Trophoblast cell (in vitro differentiated cells and primary cell): Measurements from ENCODE around the gene HRH4.

ENCODE experiments used
- DNase-seq, 2 donors: peaks; one replicate each; pipeline ENCODE4 v3.0.0-alpha.2; 2016
- H2AFZ ChIP-seq: 2 replicates; pipeline ENCODE4 v1.6.1; 2013; ENCODE audit warnings: low read length, moderate library complexity, mild to moderate bottlenecking; ENCODE audit not compliant: insufficient read depth, poor library complexity
- H2AK5ac ChIP-seq: 2 replicates; pipeline ENCODE4 v1.6.1; 2013; ENCODE audit warnings: mild to moderate bottlenecking, low read length
- H2BK120ac ChIP-seq: 2 replicates; pipeline ENCODE4 v1.6.1; 2013; ENCODE audit warnings: low read length, mild to moderate bottlenecking, moderate library complexity; ENCODE audit not compliant: insufficient read depth, poor library complexity
- H2BK12ac ChIP-seq: 2 replicates; pipeline ENCODE4 v1.6.1; 2013; ENCODE audit warnings: mild to moderate bottlenecking, low read length, moderate library complexity
- H2BK5ac ChIP-seq: 2 replicates; pipeline ENCODE4 v1.6.1; 2013; ENCODE audit warnings: low read length, low read depth, moderate library complexity, mild to moderate bottlenecking; ENCODE audit not compliant: poor library complexity
- H3K14ac ChIP-seq: 2 replicates; pipeline ENCODE4 v1.6.1; 2013; ENCODE audit warnings: mild to moderate bottlenecking, low read length
- H3K18ac ChIP-seq: 2 replicates; pipeline ENCODE4 v1.6.1; 2013; ENCODE audit warnings: mild to moderate bottlenecking, low read length
- H3K23ac ChIP-seq: 2 replicates; pipeline ENCODE4 v1.6.1; 2013; ENCODE audit warnings: low read length
- H3K27ac ChIP-seq: 2 replicates; pipeline ENCODE4 v1.5.1; 2013; ENCODE audit warnings: low read depth, mild to moderate bottlenecking, inconsistent platforms, low read length, moderate library complexity
- H3K27me3 ChIP-seq: 2 replicates; pipeline ENCODE4 v1.6.1; 2013; ENCODE audit warnings: inconsistent platforms, mild to moderate bottlenecking, low read length, moderate library complexity; ENCODE audit not compliant: insufficient read depth
- H3K36me3 ChIP-seq, 2 experiments: 1 replicate in 1 of 2; 2 replicates in 1 of 2; pipeline ENCODE4 v1.6.1; 2013; ENCODE audit warnings: low read length in 2 of 2, mild to moderate bottlenecking in 2 of 2, moderate library complexity in 1 of 2; ENCODE audit not compliant: insufficient read depth in 2 of 2, control insufficient read depth in 1 of 2
- H3K4ac ChIP-seq: 2 replicates; pipeline ENCODE4 v1.6.1; 2013; ENCODE audit warnings: low read depth, mild to moderate bottlenecking, low read length, moderate library complexity
- H3K4me1 ChIP-seq, 2 experiments: 1 replicate in 1 of 2; 2 replicates in 1 of 2; pipeline ENCODE4 v1.6.1; 2013; ENCODE audit warnings: low read length in 2 of 2, mild to moderate bottlenecking in 2 of 2, moderate library complexity in 1 of 2; ENCODE audit not compliant: insufficient read depth in 2 of 2, control insufficient read depth in 1 of 2
- H3K4me2 ChIP-seq: 2 replicates; pipeline ENCODE4 v1.6.1; 2013; ENCODE audit warnings: inconsistent platforms, mild to moderate bottlenecking, low read length, moderate library complexity
- H3K4me3 ChIP-seq: 2 replicates; pipeline ENCODE4 v1.5.1; 2013; ENCODE audit warnings: mild to moderate bottlenecking, low read depth, low read length, inconsistent platforms
- H3K79me1 ChIP-seq: one replicate; pipeline ENCODE4 v1.6.1; 2013; ENCODE audit warnings: low read length
- H3K79me2 ChIP-seq: 2 replicates; pipeline ENCODE4 v1.6.1; 2013; ENCODE audit warnings: low read length, mild to moderate bottlenecking; ENCODE audit not compliant: control insufficient read depth, insufficient read depth, poor library complexity
- H3K9ac ChIP-seq: 2 replicates; pipeline ENCODE4 v1.6.1; 2013; ENCODE audit warnings: mild to moderate bottlenecking, low read length
- H3K9me3 ChIP-seq: 2 replicates; pipeline ENCODE4 v1.6.1; 2013; ENCODE audit warnings: low read depth, mild to moderate bottlenecking, control low read depth, inconsistent platforms, low read length; ENCODE audit not compliant: insufficient read depth
- H4K12ac ChIP-seq: 2 replicates; pipeline ENCODE4 v1.6.1; 2013; ENCODE audit warnings: low read depth, mild to moderate bottlenecking, low read length, moderate library complexity
- H4K8ac ChIP-seq: 2 replicates; pipeline ENCODE4 v1.6.1; 2013; ENCODE audit warnings: low read depth, mild to moderate bottlenecking, low read length, moderate library complexity
- H4K91ac ChIP-seq: one replicate; pipeline ENCODE4 v1.6.1; 2013; ENCODE audit warnings: low read depth, mild to moderate bottlenecking, low read length, moderate library complexity
- WGBS: extraction: QIAGEN DNeasy Blood & Tissue Kit; methylation state at CpG from one replicate; pipeline ENCODE4 v1.1.7; 2013; ENCODE audit warnings: missing lambda C conversion rate; ENCODE audit not compliant: insufficient read length, insufficient coverage; ENCODE audit errors: extremely low coverage; 5-methylcytosine and 5-hydroxymethylcytosine counted together

Gene HRH4

DNA sequence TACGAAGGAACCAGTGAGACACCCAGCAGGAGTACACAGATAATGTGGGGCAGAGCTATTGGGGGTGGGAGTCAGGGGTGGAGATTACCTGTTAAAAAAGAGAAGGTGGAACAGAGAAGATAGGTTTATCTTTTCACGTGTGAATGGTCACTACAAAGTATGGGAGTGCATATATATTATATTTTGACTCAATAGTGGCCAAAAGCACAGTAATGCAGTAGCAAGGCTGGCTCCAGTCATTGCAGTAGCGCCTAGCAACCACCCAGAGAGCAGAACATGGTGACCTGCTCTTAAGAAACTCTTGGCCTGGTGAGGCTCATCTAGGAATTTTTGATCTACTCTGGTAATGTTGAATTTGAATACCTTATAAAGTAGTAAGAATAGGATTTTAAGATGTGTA lies 33.0 kb upstream of the HRH4 start:
- H2BK5ac ChIP-seq, result no peak overlapping the region
- H2AFZ ChIP-seq, result no peak overlapping the region
- no peak overlapping the region for H2BK12ac ChIP-seq
- H3K27ac ChIP-seq, result no peak overlapping the region
- peaks cover 0 to 1% of the 10 kb centered on the region in 2 experiments for H3K36me3 ChIP-seq
- peaks cover 9% of the 10 kb centered on the region for H3K79me1 ChIP-seq
- H3K4me3 ChIP-seq, result no peak overlapping the region
- H3K14ac ChIP-seq, result no peak overlapping the region
- peaks cover 9% of the 10 kb centered on the region for H3K79me2 ChIP-seq
- H3K4me2 ChIP-seq, result peak overlapping the region; percentile 64
- H3K4ac ChIP-seq, result no peak overlapping the region
- no peaks in the 10 kb centered on the region for H3K27me3 ChIP-seq
- H4K12ac ChIP-seq, result no peak overlapping the region
- DNase-seq, result peak in 1 of 2 donors; percentile 3
- no peak overlapping the region for H2BK120ac ChIP-seq
- H3K4me1 ChIP-seq, result no peaks in the 10 kb centered on the region
- no peak overlapping the region for H3K23ac ChIP-seq
- H4K91ac ChIP-seq, result no peak overlapping the region
- H3K18ac ChIP-seq, result no peak overlapping the region
- no CpG with 5 or more reads among the region's 3 CpGs for WGBS
- no peaks in the 10 kb centered on the region for H3K9me3 ChIP-seq
- no peak overlapping the region for H4K8ac ChIP-seq
- no peak overlapping the region for H2AK5ac ChIP-seq
- H3K9ac ChIP-seq, result no peak overlapping the region

DNA sequence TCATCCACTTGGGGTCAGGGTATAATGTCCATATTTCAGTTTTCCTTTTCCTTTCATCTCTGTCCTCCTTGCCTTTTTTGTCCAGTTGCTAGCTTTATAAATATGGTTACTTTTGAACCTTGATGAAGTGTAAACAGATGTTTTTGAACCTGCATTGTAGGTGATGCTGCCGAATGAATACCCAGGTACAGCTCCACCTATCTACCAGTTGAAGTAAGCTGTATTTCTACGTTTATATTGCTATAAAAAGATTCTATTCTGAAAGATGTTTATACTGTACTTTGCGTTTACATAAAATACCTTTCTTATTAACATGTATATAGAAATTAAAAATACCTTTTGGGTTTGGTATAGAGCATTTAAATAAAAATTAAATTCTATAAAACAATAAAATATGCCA lies 31.7 kb upstream of the HRH4 start:
- Histone ChIP-seq H3K27me3 (no peaks in the 10 kb centered on the region), H4K8ac (no peak overlapping the region), H3K4me1 (no peaks in the 10 kb centered on the region), H2BK12ac (no peak overlapping the region), H3K9me3 (no peaks in the 10 kb centered on the region), H4K91ac (no peak overlapping the region), H3K27ac (no peak overlapping the region), H3K14ac (no peak overlapping the region), H2AFZ (no peak overlapping the region), H3K4me2 (no peak overlapping the region), H2AK5ac (no peak overlapping the region), H2BK5ac (no peak overlapping the region), H3K4ac (no peak overlapping the region), H2BK120ac (no peak overlapping the region), H3K79me1 (peaks cover 9% of the 10 kb centered on the region), H3K9ac (no peak overlapping the region), H3K36me3 (peaks cover 0 to 1% of the 10 kb centered on the region in 2 experiments), H3K23ac (no peak overlapping the region), H3K4me3 (no peak overlapping the region), H3K18ac (no peak overlapping the region), H4K12ac (no peak overlapping the region), H3K79me2 (peaks cover 9% of the 10 kb centered on the region)
- DNase-seq, result peak in 1 of 2 donors; percentile 3
- WGBS, result no CpG with 5 or more reads among the region's 3 CpGs

DNA sequence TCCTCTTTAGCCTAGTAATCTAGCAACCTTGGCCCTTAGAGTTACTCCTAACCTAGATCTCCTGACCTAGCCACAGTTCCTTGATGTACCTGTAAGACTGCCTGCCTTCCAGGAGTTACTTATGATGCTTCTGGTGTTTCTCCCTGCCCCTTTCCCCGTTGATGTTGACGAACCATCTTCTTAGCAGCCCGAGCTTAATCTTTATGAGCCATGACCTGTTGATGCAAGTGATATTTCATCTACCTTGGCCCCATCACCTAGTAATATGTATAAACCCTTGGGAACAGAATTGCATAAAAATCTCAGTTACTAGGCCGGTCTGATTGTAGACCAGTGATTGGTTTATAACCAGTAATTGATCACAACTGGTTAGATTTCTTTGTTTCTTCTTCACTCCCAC lies 31.2 kb upstream of the HRH4 start:
- H3K36me3 ChIP-seq, result peaks cover 0 to 1% of the 10 kb centered on the region in 2 experiments
- H3K4me3 ChIP-seq, result no peak overlapping the region
- H3K18ac ChIP-seq, result no peak overlapping the region
- no peak overlapping the region for H3K4me2 ChIP-seq
- H3K9ac ChIP-seq, result no peak overlapping the region
- no CpG with 5 or more reads among the region's 4 CpGs for WGBS
- no peak overlapping the region for H4K8ac ChIP-seq
- no peaks in the 10 kb centered on the region for H3K4me1 ChIP-seq
- no peak overlapping the region for H2BK120ac ChIP-seq
- H3K4ac ChIP-seq, result no peak overlapping the region
- no peak overlapping the region for H2BK5ac ChIP-seq
- peaks cover 9% of the 10 kb centered on the region for H3K79me2 ChIP-seq
- H4K91ac ChIP-seq, result no peak overlapping the region
- no peak overlapping the region for H3K23ac ChIP-seq
- H2AK5ac ChIP-seq, result no peak overlapping the region
- H4K12ac ChIP-seq, result no peak overlapping the region
- H3K27ac ChIP-seq, result no peak overlapping the region
- no peak overlapping the region for H2BK12ac ChIP-seq
- H3K79me1 ChIP-seq, result peaks cover 9% of the 10 kb centered on the region
- H3K14ac ChIP-seq, result no peak overlapping the region
- no peak for DNase-seq
- H3K9me3 ChIP-seq, result no peaks in the 10 kb centered on the region
- H3K27me3 ChIP-seq, result no peaks in the 10 kb centered on the region
- H2AFZ ChIP-seq, result no peak overlapping the region

DNA sequence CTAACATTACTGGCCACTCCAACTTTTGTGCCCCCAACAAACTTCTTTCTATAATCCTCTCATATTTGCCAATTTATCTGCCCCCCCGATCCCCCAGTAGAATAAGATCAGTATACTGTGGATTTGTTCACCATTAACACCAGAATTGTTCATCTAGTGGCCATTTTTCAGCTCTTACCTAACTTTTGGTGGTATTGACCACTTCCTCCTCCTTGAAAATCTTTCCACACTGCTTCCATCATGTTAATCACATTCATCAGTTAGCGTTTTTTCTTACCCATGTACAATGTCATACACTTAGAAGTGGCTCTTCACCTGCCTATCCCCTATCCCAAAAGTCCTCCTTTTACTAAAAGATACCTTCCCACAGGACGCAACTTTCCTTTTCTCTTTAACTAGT lies 27.8 kb upstream of the HRH4 start:
- H2BK12ac ChIP-seq, result no peak overlapping the region
- H4K8ac ChIP-seq, result no peak overlapping the region
- no peak overlapping the region for H3K4me2 ChIP-seq
- no peak overlapping the region for H3K14ac ChIP-seq
- H2AFZ ChIP-seq, result no peak overlapping the region
- H3K9me3 ChIP-seq, result no peaks in the 10 kb centered on the region
- H3K79me2 ChIP-seq, result no peaks in the 10 kb centered on the region
- no peak overlapping the region for H3K23ac ChIP-seq
- no peak overlapping the region for H4K91ac ChIP-seq
- peaks cover 0 to 1% of the 10 kb centered on the region in 2 experiments for H3K36me3 ChIP-seq
- no peak overlapping the region for H3K4me3 ChIP-seq
- no peak overlapping the region for H3K18ac ChIP-seq
- WGBS, result no CpG with 5 or more reads among the region's 3 CpGs
- H2AK5ac ChIP-seq, result no peak overlapping the region
- no peak overlapping the region for H4K12ac ChIP-seq
- H3K4ac ChIP-seq, result no peak overlapping the region
- no peaks in the 10 kb centered on the region for H3K4me1 ChIP-seq
- H3K27ac ChIP-seq, result no peak overlapping the region
- no peak overlapping the region for H3K9ac ChIP-seq
- H2BK5ac ChIP-seq, result no peak overlapping the region
- H3K79me1 ChIP-seq, result no peaks in the 10 kb centered on the region
- H3K27me3 ChIP-seq, result no peaks in the 10 kb centered on the region
- no peak for DNase-seq
- H2BK120ac ChIP-seq, result no peak overlapping the region
